Activated T-helper 1 cell treated with anti-CD3 and anti-CD28 coated beads, Interleukin-12 subunit alpha, Interleukin-12 subunit beta, Interleukin-2, Interleukin-4 antibody, amounts not matched to agents 30 ng/mL and 10 ng/mL and 1 ng/mL, durations not matched to agents 14 hours and 24 hours and 36 hours (primary cell): ENCODE data around the gene PSME1. TPM values are rescaled to one million over a fixed set of nuclear protein-coding genes. Genes with fewer than 3 reads are reported as not detected.

Source experiments
- total RNA-seq: library from RNA; stranded (reverse); gene quantifications from 2 replicates; pipeline ENCODE4 v1.2.3, GENCODE V29; 2022

The PSME1 gene
- total RNA-seq, 1 donor from 2014 or later: 291 TPM

Other genes starting within 250 kb of the PSME1 start
- 13.9 and 18.4 TPM in 2 replicates for gene DHRS4, start 182.4 kb upstream of the PSME1 start, total RNA-seq
- 17.9 and 20.9 TPM in 2 replicates for gene DHRS4L2, start 147.3 kb upstream of the PSME1 start, total RNA-seq
- gene CARMIL3, start 84.2 kb upstream of the PSME1 start, total RNA-seq: 3.0 and 3.4 TPM in 2 replicates
- not detected in 2 replicates for gene CPNE6, start 64.6 kb upstream of the PSME1 start, total RNA-seq
- gene PCK2, start 41.9 kb upstream of the PSME1 start, total RNA-seq: 55.0 and 62.8 TPM in 2 replicates
- gene DCAF11, start 21.4 kb upstream of the PSME1 start, total RNA-seq: 69.9 and 71.6 TPM in 2 replicates
- 2.1 and 2.7 TPM in 2 replicates for gene NRL, start 21.2 kb upstream of the PSME1 start, total RNA-seq
- 0.26 TPM in 1 of 2 replicates, not detected in the other for gene FITM1, start 5.5 kb upstream of the PSME1 start, total RNA-seq
- gene EMC9, start 5.4 kb downstream of the PSME1 start, total RNA-seq: 22.9 and 28.3 TPM in 2 replicates
- 575 and 588 TPM in 2 replicates for gene PSME2, start 10.4 kb downstream of the PSME1 start, total RNA-seq
- gene RNF31, start 11.3 kb downstream of the PSME1 start, total RNA-seq: 115 and 129 TPM in 2 replicates
- gene IRF9, start 25.1 kb downstream of the PSME1 start, total RNA-seq: 130 and 152 TPM in 2 replicates
- gene REC8, start 35.9 kb downstream of the PSME1 start, total RNA-seq: 27.8 and 28.9 TPM in 2 replicates
- 106 and 107 TPM in 2 replicates for gene IPO4, start 52.6 kb downstream of the PSME1 start, total RNA-seq
- 34.5 and 35.3 TPM in 2 replicates for gene TM9SF1, start 59.2 kb downstream of the PSME1 start, total RNA-seq
- gene TSSK4, start 69.5 kb downstream of the PSME1 start, total RNA-seq: 0.42 and 0.49 TPM in 2 replicates
- 86.5 and 95.8 TPM in 2 replicates for gene CHMP4A, start 77.3 kb downstream of the PSME1 start, total RNA-seq
- 11.6 and 12.9 TPM in 2 replicates for gene MDP1, start 79.9 kb downstream of the PSME1 start, total RNA-seq
- gene NEDD8, start 96.2 kb downstream of the PSME1 start, total RNA-seq: 177 and 185 TPM in 2 replicates
- 40.8 and 41.4 TPM in 2 replicates for gene GMPR2, start 96.7 kb downstream of the PSME1 start, total RNA-seq
- 90.9 and 95.9 TPM in 2 replicates for gene TINF2, start 106.4 kb downstream of the PSME1 start, total RNA-seq
- 4.1 and 4.8 TPM in 2 replicates for gene TGM1, start 127.0 kb downstream of the PSME1 start, total RNA-seq
- gene RABGGTA, start 135.4 kb downstream of the PSME1 start, total RNA-seq: 52.2 and 54.4 TPM in 2 replicates
- gene DHRS1, start 163.6 kb downstream of the PSME1 start, total RNA-seq: 7.5 TPM in 2 replicates
- gene NOP9, start 163.7 kb downstream of the PSME1 start, total RNA-seq: 49.3 and 52.6 TPM in 2 replicates
- 18.1 and 18.7 TPM in 2 replicates for gene CIDEB, start 171.8 kb downstream of the PSME1 start, total RNA-seq
- gene LTB4R2, start 173.9 kb downstream of the PSME1 start, total RNA-seq: 8.9 and 10.3 TPM in 2 replicates
- 10.1 and 11.1 TPM in 2 replicates for gene LTB4R, start 175.3 kb downstream of the PSME1 start, total RNA-seq
- 0.93 and 1.5 TPM in 2 replicates for gene ADCY4, start 198.9 kb downstream of the PSME1 start, total RNA-seq
- gene RIPK3, start 203.8 kb downstream of the PSME1 start, total RNA-seq: 14.3 and 14.5 TPM in 2 replicates
- gene NFATC4, start 232.0 kb downstream of the PSME1 start, total RNA-seq: not detected in 2 replicates